WERI-Rb-1 (cell line): ENCODE data around the gene BRAF.
"Not testable (repeated sequence)": the region's sequence is repeated elsewhere in the genome, so short reads cannot be mapped to it uniquely, and the experiment has no call there.

Source experiments
- DNase-seq: peaks from one replicate; pipeline ENCODE4 v3.0.0-alpha.2; 2020
- H3K27ac ChIP-seq: fragments of 250-450 bp; sonication (Bioruptor Pico); 2 replicates; pipeline ENCODE4 v1.5.1; 2020; ENCODE audit warnings: mild to moderate bottlenecking, moderate library complexity
- H3K27me3 ChIP-seq: fragments of 250-450 bp; sonication (Bioruptor Pico); 2 replicates; pipeline ENCODE4 v1.5.1; 2021; ENCODE audit warnings: mild to moderate bottlenecking, low read depth, moderate library complexity; ENCODE audit not compliant: insufficient read depth, severe bottlenecking
- H3K36me3 ChIP-seq: fragments of 250-450 bp; sonication (Bioruptor Pico); 2 replicates; pipeline ENCODE4 v1.5.1; 2020; ENCODE audit warnings: mild to moderate bottlenecking, moderate library complexity
- H3K4me3 ChIP-seq: 2 replicates; pipeline ENCODE4 v1.5.1; 2011; ENCODE audit warnings: low read depth, mild to moderate bottlenecking, control low read depth, low read length
- H3K9me3 ChIP-seq: fragments of 250-450 bp; sonication (Bioruptor Pico); 2 replicates; pipeline ENCODE4 v1.5.1; 2021; ENCODE audit warnings: mild to moderate bottlenecking, moderate library complexity; ENCODE audit not compliant: severe bottlenecking
- TF ChIP-seq, protein P1 (sequence below): IDR thresholded peaks from 2 replicates; pipeline ENCODE4 v1.5.1; 2011; ENCODE audit warnings: low read depth, mild to moderate bottlenecking, control low read depth, inconsistent platforms, low read length

Gene BRAF

DNA sequence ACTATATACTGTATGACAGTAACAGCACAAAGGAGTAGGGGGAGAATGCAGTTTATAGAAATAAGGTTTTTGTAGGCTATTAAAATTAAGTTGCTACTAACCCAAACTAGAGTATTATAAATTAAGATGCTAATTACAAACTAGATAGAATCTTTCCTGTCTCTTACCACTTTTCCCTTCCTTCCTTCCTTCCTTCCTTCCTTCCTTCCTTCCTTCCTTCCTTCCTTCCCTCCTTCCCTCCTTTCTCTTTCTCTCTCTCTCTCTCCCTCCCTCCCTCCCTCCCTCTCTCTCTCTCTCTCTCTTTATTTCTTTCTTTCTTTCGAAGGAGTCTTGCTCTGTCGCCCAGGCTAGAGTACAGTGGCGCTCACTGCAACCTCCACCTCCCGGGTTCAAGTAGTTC is 36.4 kb upstream of the BRAF start:
- no peak for DNase-seq

DNA sequence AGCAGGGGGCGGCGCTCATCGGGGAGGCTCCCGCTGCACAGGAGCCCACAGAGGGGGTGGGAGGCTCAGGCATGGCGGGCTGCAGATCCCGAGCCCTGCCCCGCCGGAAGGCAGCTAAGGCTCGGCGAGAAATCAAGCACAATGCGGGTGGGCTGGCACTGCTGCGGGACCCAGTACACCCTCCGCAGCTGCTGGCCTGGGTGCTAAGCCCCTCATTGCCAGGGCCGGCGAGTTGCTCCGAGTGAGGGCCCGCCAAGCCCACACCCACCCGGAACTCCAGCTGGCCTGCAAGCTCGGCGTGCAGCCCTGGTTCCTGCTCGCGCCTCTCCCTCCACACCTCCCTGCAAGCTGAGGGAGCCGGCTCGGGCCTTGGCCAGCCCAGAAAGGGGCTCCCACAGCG is 32.3 kb upstream of the BRAF start:
- not testable (repeated sequence) for H3K27ac ChIP-seq, DNase-seq, H3K27me3 ChIP-seq, H3K9me3 ChIP-seq, H3K36me3 ChIP-seq, H3K4me3 ChIP-seq

More for the DNA sequence above, 36.4 kb upstream of the BRAF start:
- H3K27ac ChIP-seq, result no peak overlapping the region
- TF ChIP-seq, protein P1, sequence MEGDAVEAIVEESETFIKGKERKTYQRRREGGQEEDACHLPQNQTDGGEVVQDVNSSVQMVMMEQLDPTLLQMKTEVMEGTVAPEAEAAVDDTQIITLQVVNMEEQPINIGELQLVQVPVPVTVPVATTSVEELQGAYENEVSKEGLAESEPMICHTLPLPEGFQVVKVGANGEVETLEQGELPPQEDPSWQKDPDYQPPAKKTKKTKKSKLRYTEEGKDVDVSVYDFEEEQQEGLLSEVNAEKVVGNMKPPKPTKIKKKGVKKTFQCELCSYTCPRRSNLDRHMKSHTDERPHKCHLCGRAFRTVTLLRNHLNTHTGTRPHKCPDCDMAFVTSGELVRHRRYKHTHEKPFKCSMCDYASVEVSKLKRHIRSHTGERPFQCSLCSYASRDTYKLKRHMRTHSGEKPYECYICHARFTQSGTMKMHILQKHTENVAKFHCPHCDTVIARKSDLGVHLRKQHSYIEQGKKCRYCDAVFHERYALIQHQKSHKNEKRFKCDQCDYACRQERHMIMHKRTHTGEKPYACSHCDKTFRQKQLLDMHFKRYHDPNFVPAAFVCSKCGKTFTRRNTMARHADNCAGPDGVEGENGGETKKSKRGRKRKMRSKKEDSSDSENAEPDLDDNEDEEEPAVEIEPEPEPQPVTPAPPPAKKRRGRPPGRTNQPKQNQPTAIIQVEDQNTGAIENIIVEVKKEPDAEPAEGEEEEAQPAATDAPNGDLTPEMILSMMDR, result no peak
- H3K36me3 ChIP-seq, result no peaks in the 10 kb centered on the region
- H3K9me3 ChIP-seq, result peaks cover 10% of the 10 kb centered on the region
- no peak overlapping the region for H3K4me3 ChIP-seq
- no peaks in the 10 kb centered on the region for H3K27me3 ChIP-seq

DNA sequence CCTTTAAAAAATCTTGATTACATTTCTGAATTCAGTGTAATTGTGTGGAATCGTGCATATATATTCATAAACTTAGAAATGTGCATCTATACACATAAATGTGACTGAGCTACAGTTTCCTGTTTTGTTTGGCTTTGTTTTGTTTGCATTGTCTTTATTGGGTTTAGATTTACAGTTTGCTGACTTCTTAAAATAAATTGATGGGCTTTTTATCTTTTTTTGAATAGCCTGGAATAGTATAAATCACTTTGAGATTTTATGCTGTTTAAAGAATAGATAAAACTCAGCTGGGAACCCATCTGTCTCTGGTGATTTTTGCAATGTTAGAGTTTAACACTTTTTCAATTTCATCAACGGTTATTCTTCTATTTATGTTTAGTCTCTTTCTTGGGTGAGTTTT is 21.2 kb upstream of the BRAF start:
- no peak overlapping the region for H3K27ac ChIP-seq
- TF ChIP-seq, protein P1, result no peak
- H3K27me3 ChIP-seq, result no peaks in the 10 kb centered on the region
- no peaks in the 10 kb centered on the region for H3K9me3 ChIP-seq
- H3K4me3 ChIP-seq, result no peak overlapping the region
- no peaks in the 10 kb centered on the region for H3K36me3 ChIP-seq
- DNase-seq, result no peak

DNA sequence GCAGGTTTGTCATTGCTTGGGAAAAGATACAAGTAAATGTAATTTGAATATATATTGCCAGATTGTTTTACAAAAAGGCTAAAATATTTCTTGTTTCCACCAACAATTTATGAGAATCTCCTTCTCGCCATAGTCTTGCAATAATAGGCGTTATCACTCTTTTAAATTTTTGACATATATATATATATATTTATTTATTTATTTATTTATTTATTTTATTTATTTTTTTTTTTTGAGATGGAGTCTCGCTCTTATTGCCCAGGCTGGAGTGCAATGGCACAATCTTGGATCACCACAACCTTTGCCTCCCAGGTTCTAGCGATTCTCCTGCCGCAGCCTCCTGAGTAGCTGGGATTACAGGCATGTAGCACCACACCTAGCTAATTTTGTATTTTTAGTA is 17.5 kb upstream of the BRAF start:
- H3K36me3 ChIP-seq, H3K9me3 ChIP-seq, H3K27ac ChIP-seq, DNase-seq, H3K4me3 ChIP-seq, H3K27me3 ChIP-seq: not testable (repeated sequence)

DNA sequence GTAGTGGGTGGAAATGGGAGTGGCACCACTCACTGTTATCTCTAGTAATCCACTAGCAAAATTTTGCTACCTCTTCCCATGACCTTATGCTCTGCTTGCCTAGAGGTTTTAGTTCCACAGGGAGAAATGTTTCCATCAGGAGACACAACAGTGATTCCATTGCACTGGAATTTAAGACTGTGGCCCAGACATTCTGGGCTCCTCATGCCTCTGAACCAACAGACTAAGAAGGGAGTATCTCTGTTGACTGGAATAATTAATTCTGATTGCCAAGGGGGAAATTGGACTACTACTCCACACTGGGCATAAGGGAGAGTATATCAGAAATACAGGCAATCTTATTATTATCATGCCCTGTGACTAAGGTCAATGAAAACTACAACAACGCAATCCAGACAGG is 16.2 kb upstream of the BRAF start:
- Histone ChIP-seq H3K36me3 (no peaks in the 10 kb centered on the region), H3K9me3 (no peaks in the 10 kb centered on the region), H3K4me3 (no peak overlapping the region), H3K27ac (no peak overlapping the region), H3K27me3 (no peaks in the 10 kb centered on the region)
- no peak for DNase-seq
- TF ChIP-seq, protein P1, result no peak

DNA sequence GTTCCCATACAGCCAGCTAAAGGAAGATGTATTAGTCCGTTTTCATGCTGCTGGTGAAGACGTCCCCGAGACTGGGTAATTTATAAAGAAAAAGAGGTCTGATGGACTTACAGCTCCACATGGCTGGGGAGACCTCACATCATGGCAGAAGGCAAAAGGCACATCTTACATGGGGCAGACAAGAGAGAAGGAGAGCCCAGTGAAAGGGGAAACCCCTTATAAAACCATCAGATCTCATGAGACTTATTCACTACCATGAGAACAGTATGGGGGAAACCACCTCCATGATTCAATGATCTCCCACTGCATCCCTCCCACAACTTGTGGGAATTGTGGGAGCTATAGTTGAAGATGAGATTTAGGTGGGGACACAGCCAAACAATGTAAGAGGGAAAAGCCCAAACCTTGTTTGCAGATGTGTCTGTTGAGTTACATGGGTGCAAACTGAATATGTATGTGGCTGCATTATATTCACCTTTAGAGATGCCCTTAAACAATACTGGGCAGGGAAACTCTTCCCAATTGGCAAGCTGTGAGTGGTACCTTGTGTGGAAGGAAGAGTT is 13.1 kb upstream of the BRAF start:
- TF ChIP-seq, protein P1, result no peak
- DNase-seq, result no peak

More for the DNA sequence above, 13.1 kb upstream of the BRAF start:
- no peak overlapping the region for H3K4me3 ChIP-seq
- H3K9me3 ChIP-seq, result no peaks in the 10 kb centered on the region
- H3K27me3 ChIP-seq, result no peaks in the 10 kb centered on the region
- no peaks in the 10 kb centered on the region for H3K36me3 ChIP-seq
- H3K27ac ChIP-seq, result no peak overlapping the region
